ENCODE data around the gene BECN2. TPM values are rescaled to one million over a fixed set of nuclear protein-coding genes. Genes with fewer than 3 reads are reported as not detected.

BECN2 gene
- total and polyA plus RNA-seq, 2 experiments from 2014 or later: not detected

DNA sequence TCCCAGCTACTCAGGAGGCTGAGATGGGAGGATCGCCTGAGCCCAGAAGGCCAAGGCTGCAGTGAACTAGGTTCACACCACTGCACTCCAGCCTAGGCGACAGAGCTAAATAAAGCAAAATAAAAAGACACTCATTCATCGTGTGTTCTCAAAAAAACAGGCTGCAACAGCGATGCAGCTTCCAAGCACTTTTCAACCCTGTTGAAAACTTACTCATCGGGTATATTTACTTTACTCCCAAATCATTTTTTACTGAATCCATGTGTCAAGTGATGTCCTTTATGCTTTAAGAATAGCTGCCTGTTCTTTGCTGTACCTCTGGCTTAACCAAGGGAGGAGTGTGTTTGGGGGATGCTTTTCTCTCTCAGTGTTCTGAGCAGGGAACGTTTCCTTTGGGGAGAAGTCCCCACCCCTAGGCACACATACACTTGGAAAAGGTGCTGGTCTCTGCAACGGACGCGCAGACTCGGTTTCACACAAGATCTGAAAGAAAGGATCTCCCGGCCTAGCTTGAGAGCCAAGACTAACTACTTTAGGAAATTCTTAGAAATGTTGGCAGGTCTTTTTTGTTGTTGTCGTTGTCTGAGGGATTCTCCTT, 39.9 kb downstream of the BECN2 start:
- H3K4me3 ChIP-seq: no peak overlapping the region
- WGBS (ENCODE audit: low lambda C conversion rate, missing lambda C conversion rate): 92% methylated on average over 12 of the region's 12 CpGs
- TF ChIP-seq EZH2 (IDR thresholded peaks at IDR 0.05; ENCODE audit: borderline replicate concordance) (no peak), EZH2phosphoT487 (IDR thresholded peaks at IDR 0.05; ENCODE audit: low read depth, severe bottlenecking, unreplicated experiment) (no peak)
- TF ChIP-seq, protein P1, sequence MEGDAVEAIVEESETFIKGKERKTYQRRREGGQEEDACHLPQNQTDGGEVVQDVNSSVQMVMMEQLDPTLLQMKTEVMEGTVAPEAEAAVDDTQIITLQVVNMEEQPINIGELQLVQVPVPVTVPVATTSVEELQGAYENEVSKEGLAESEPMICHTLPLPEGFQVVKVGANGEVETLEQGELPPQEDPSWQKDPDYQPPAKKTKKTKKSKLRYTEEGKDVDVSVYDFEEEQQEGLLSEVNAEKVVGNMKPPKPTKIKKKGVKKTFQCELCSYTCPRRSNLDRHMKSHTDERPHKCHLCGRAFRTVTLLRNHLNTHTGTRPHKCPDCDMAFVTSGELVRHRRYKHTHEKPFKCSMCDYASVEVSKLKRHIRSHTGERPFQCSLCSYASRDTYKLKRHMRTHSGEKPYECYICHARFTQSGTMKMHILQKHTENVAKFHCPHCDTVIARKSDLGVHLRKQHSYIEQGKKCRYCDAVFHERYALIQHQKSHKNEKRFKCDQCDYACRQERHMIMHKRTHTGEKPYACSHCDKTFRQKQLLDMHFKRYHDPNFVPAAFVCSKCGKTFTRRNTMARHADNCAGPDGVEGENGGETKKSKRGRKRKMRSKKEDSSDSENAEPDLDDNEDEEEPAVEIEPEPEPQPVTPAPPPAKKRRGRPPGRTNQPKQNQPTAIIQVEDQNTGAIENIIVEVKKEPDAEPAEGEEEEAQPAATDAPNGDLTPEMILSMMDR (IDR thresholded peaks at IDR 0.05; ENCODE audit: poor library complexity): no peak
- no peak for DNase-seq (ENCODE audit: low spot score)
- no peaks in the 10 kb centered on the region for H3K36me3 ChIP-seq (replicated peaks; ENCODE audit: insufficient read depth, low read depth)
- H4K20me1 ChIP-seq (ENCODE audit: insufficient read depth, poor library complexity, severe bottlenecking): no peaks in the 10 kb centered on the region
- no peaks in the 10 kb centered on the region for H3K9me3 ChIP-seq (ENCODE audit: low read depth)
- no peak overlapping the region for H2AFZ ChIP-seq
- no peaks in the 10 kb centered on the region for H3K79me2 ChIP-seq
- H3K9me2 ChIP-seq (replicated peaks; ENCODE audit: insufficient read depth): no peaks in the 10 kb centered on the region
- H3K4me1 ChIP-seq (ENCODE audit: insufficient read depth): peaks cover 7% of the 10 kb centered on the region
- H3K27me3 ChIP-seq: no peaks in the 10 kb centered on the region
- no peak overlapping the region for H3K27ac ChIP-seq
- no peak overlapping the region for H3K4me2 ChIP-seq

DNA sequence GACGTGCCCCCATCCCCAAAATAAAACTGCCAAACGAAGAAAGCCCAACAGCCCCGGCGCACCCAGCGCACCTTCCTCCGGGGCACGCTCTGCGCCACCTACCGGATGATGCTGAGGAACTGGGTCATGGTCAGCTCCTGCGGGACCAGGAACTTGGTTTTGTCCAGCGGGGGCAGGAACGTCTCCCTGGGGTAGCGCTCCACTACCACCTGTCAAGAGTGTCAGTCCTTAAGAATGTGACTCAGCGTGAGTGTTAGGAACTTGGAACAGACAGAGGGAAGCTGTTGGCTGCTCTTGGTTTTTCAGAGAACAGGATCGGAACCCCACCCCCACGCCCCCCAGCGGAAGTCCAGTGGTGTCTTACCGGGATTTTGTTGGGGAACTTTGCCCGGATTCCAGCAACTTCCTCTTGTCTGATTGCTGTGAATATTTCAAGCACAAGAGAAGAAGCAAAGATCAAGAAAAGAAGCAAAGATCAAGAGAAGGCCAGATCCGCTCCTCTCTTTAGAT, 40.9 kb downstream of the BECN2 start:
- WGBS (ENCODE audit: low lambda C conversion rate, missing lambda C conversion rate): 11% methylated on average over 20 of the region's 20 CpGs
- peak; percentile 77 for DNase-seq (ENCODE audit: low spot score)
- H3K4me3 ChIP-seq: no peak overlapping the region
- peak overlapping the region; percentile 69 for H3K4me2 ChIP-seq
- no peaks in the 10 kb centered on the region for H3K9me2 ChIP-seq (replicated peaks; ENCODE audit: insufficient read depth)
- H3K9me3 ChIP-seq (ENCODE audit: low read depth): no peaks in the 10 kb centered on the region
- H4K20me1 ChIP-seq (ENCODE audit: insufficient read depth, poor library complexity, severe bottlenecking): no peaks in the 10 kb centered on the region
- H3K27ac ChIP-seq: peak overlapping the region; percentile 17
- H3K27me3 ChIP-seq: no peaks in the 10 kb centered on the region
- H3K36me3 ChIP-seq (replicated peaks; ENCODE audit: insufficient read depth, low read depth): no peaks in the 10 kb centered on the region
- H2AFZ ChIP-seq: peak overlapping the region; percentile 61
- TF ChIP-seq, protein P1 (IDR thresholded peaks at IDR 0.05; ENCODE audit: poor library complexity): peak; percentile 80
- TF ChIP-seq EZH2 (IDR thresholded peaks at IDR 0.05; ENCODE audit: borderline replicate concordance): no peak
- no peak for TF ChIP-seq EZH2phosphoT487 (IDR thresholded peaks at IDR 0.05; ENCODE audit: low read depth, severe bottlenecking, unreplicated experiment)
- no peaks in the 10 kb centered on the region for H3K79me2 ChIP-seq
- peaks cover 7% of the 10 kb centered on the region for H3K4me1 ChIP-seq (ENCODE audit: insufficient read depth)

DNA sequence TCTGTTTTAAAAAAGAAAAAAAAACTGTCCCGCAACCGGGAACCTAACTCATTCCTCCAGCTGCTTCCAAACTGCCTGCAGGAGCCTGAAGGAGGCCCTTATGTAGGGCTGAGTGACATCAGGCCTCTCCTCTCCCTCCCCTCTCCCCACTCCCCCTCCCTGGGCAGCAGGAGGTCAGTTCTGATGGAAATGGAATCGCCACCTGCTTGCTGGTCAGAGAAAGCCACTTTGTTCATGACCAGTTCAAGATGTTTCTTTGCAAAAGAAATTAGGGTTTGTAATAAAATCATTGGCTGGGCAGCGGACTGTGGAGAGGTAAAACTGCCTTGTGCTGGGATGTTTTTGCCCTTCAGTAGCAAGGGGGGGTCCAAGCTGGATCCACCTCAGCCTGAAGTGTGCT, 41.5 kb downstream of the BECN2 start, which contains the start of gene MAP1LC3C:
Gene MAP1LC3C, minus strand, starts transcription at position 73 of the 400 bp plus-strand sequence. CDS start 90 bp downstream, outside the sequence.
- no peak within 1 kb of the TSS for H3K4me3 ChIP-seq
- 49% methylated on average over 4 of the region's 4 CpGs for WGBS (ENCODE audit: low lambda C conversion rate, missing lambda C conversion rate)
- H3K9me2 ChIP-seq (replicated peaks; ENCODE audit: insufficient read depth): no peaks in the 10 kb centered on the region
- TF ChIP-seq EZH2 (IDR thresholded peaks at IDR 0.05; ENCODE audit: borderline replicate concordance) (no peak), EZH2phosphoT487 (IDR thresholded peaks at IDR 0.05; ENCODE audit: low read depth, severe bottlenecking, unreplicated experiment) (no peak)
- TF ChIP-seq, protein P1 (IDR thresholded peaks at IDR 0.05; ENCODE audit: poor library complexity): no peak
- peak within 1 kb of the TSS; percentile 69 for H3K4me2 ChIP-seq
- DNase-seq (ENCODE audit: low spot score): no peak
- H3K9me3 ChIP-seq (ENCODE audit: low read depth): no peaks in the 10 kb centered on the region
- H3K79me2 ChIP-seq: no peaks in the 10 kb centered on the region
- peaks cover 7% of the 10 kb centered on the region for H3K4me1 ChIP-seq (ENCODE audit: insufficient read depth)
- no peaks in the 10 kb centered on the region for H3K36me3 ChIP-seq (replicated peaks; ENCODE audit: insufficient read depth, low read depth)
- no peaks in the 10 kb centered on the region for H3K27me3 ChIP-seq
- H3K27ac ChIP-seq: peak within 1 kb of the TSS; percentile 17
- H2AFZ ChIP-seq: peak within 1 kb of the TSS; percentile 61
- no peaks in the 10 kb centered on the region for H4K20me1 ChIP-seq (ENCODE audit: insufficient read depth, poor library complexity, severe bottlenecking)
